Lower leg skin (tissue), 3 donors: ENCODE results near the gene HRH3.

Experiments
- CTCF ChIP-seq, 3 donors: fragments of 450-650 bp; IDR thresholded peaks; one replicate each; pipeline ENCODE4 v1.5.1; 2016; ENCODE audit warnings: antibody characterized with exemption in 3 of 3, mild to moderate bottlenecking in 3 of 3, moderate library complexity in 2 of 3
- POLR2A ChIP-seq, 2 donors: fragments of 450-650 bp; IDR thresholded peaks; one replicate each; pipeline ENCODE4 v1.6.1; 2016 to 2017; ENCODE audit warnings: antibody characterized with exemption in 2 of 2, mild to moderate bottlenecking in 1 of 2, moderate library complexity in 1 of 2

DNA sequence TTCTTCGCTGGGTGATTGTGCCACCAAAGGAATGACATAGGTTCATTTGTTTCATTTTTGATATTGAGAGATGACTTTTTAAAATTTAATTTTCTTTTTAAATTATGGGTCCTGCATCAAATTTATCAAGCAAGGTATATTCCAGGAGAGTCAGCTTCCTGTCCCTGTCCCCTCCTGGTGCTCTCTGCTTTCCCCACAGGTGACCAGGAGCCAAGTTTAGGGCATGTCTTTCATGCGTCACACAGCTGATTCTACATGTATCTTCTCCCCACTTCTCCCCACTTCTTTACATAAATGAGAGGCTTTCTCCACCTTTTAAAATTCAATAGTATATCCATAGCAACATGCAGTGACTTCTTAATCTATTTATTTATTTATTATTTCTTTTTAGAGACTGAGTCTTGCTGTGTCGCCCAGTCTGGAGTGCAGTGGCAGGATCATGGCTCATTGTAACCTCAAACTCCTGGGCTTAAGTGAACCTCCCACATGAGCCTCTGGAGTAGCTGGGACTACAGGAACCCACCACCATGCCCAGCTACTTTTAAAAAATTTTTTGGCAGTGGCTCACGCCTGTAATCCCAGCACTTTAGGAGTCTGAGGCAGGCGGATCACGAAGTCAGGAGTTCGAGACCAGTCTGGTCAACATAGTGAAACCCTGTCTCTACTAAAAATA is 48.3 kb upstream of the HRH3 start:
- TF ChIP-seq CTCF (IDR thresholded peaks at IDR 0.05) (no peak), POLR2A (IDR thresholded peaks at IDR 0.05) (no peak)
